Measurements from ENCODE around the gene TRIO. TPM values are rescaled to one million over a fixed set of nuclear protein-coding genes. Genes with fewer than 3 reads are reported as not detected.

The TRIO gene
- polyA plus RNA-seq, 1 donor (not counting 4 experiments of a cell fraction or from before 2014, with no cell fraction given) = 57.2 TPM

GRCh38 chr5:14464096-14464495 lies 321.0 kb downstream of the TRIO start:
- Histone ChIP-seq H3K4me1 (ENCODE audit: control insufficient read depth, extremely low read depth, insufficient read depth, low read length) (peaks cover 13% of the 10 kb centered on the region), H3K4me3 (ENCODE audit: control insufficient read depth in 2 of 3, extremely low read depth in 1 of 3, insufficient read depth in 2 of 3, low read depth in 1 of 3, low read length in 3 of 3) (no peak overlapping the region), H3K9ac (ENCODE audit: control insufficient read depth, extremely low read depth, insufficient read depth, low read length) (no peak overlapping the region), H3K27me3 (ENCODE audit: control insufficient read depth, extremely low read depth, insufficient read depth, low read length) (no peaks in the 10 kb centered on the region), H2AFZ (ENCODE audit: control insufficient read depth, low read length) (no peak overlapping the region), H4K20me1 (ENCODE audit: control insufficient read depth, extremely low read depth, insufficient read depth, low read length) (no peaks in the 10 kb centered on the region), H3K9me1 (ENCODE audit: control insufficient read depth, extremely low read depth, insufficient read depth, low read length) (no peaks in the 10 kb centered on the region), H3K27ac (ENCODE audit: control insufficient read depth, insufficient read depth, low read length) (peak overlapping the region; percentile 24), H3K9me3 (ENCODE audit: control insufficient read depth, low read depth, low read length) (no peaks in the 10 kb centered on the region), H3K36me3 (ENCODE audit: control insufficient read depth in 2 of 2, extremely low read depth in 1 of 2, insufficient read depth in 2 of 2, low read length in 2 of 2) (peaks cover 39 to 40% of the 10 kb centered on the region in 2 experiments), H3K4me2 (ENCODE audit: control insufficient read depth, extremely low read depth, insufficient read depth, low read depth, low read length) (no peak overlapping the region), H3K79me2 (ENCODE audit: control insufficient read depth, insufficient read depth, low read length) (peaks cover 1% of the 10 kb centered on the region)
- TF ChIP-seq CTCF (optimal IDR thresholded peaks at IDR 0.05 in 1 of 3, IDR thresholded peaks at IDR 0.05 in 1 of 3, conservative IDR thresholded peaks at IDR 0.05 in 1 of 3; ENCODE audit: extremely low read depth in 1 of 3, insufficient read depth in 2 of 3, low read length in 3 of 3) (no peak), EZH2 (IDR thresholded peaks at IDR 0.05; ENCODE audit: low read length) (no peak)
- dilution Hi-C loops (cut with MboI; ENCODE audit: extremely low pct_ligation_motif_present, low sequenced_read_pairs) = no loop called here
- DNase-seq (ENCODE audit: low read depth, low spot score) (no peak), FAIRE-seq (no peak)

- FAIRE-seq (no peak), DNase-seq (ENCODE audit: low read depth, low spot score) (no peak)
- Histone ChIP-seq H3K79me2 (ENCODE audit: control insufficient read depth, insufficient read depth, low read length) (no peaks in the 10 kb centered on the region), H3K4me2 (ENCODE audit: control insufficient read depth, extremely low read depth, insufficient read depth, low read depth, low read length) (no peak overlapping the region), H3K4me1 (ENCODE audit: control insufficient read depth, extremely low read depth, insufficient read depth, low read length) (peaks cover 12% of the 10 kb centered on the region), H3K9ac (ENCODE audit: control insufficient read depth, extremely low read depth, insufficient read depth, low read length) (no peak overlapping the region), H3K36me3 (ENCODE audit: control insufficient read depth in 2 of 2, extremely low read depth in 1 of 2, insufficient read depth in 2 of 2, low read length in 2 of 2) (peaks cover 39 to 44% of the 10 kb centered on the region in 2 experiments), H4K20me1 (ENCODE audit: control insufficient read depth, extremely low read depth, insufficient read depth, low read length) (no peaks in the 10 kb centered on the region), H3K9me1 (ENCODE audit: control insufficient read depth, extremely low read depth, insufficient read depth, low read length) (no peaks in the 10 kb centered on the region), H3K4me3 (ENCODE audit: control insufficient read depth in 2 of 3, extremely low read depth in 1 of 3, insufficient read depth in 2 of 3, low read depth in 1 of 3, low read length in 3 of 3) (no peak overlapping the region), H3K9me3 (ENCODE audit: control insufficient read depth, low read depth, low read length) (no peaks in the 10 kb centered on the region), H3K27me3 (ENCODE audit: control insufficient read depth, extremely low read depth, insufficient read depth, low read length) (no peaks in the 10 kb centered on the region), H2AFZ (ENCODE audit: control insufficient read depth, low read length) (no peak overlapping the region), H3K27ac (ENCODE audit: control insufficient read depth, insufficient read depth, low read length) (no peak overlapping the region)
- TF ChIP-seq CTCF (optimal IDR thresholded peaks at IDR 0.05 in 1 of 3, IDR thresholded peaks at IDR 0.05 in 1 of 3, conservative IDR thresholded peaks at IDR 0.05 in 1 of 3; ENCODE audit: extremely low read depth in 1 of 3, insufficient read depth in 2 of 3, low read length in 3 of 3) (no peak), EZH2 (IDR thresholded peaks at IDR 0.05; ENCODE audit: low read length) (no peak)
- dilution Hi-C loops (cut with MboI; ENCODE audit: extremely low pct_ligation_motif_present, low sequenced_read_pairs) = no loop called here
These were observed 321.5 kb downstream of the TRIO start for GRCh38 chr5:14464671-14465070.

Data from keratinocyte (primary cell).